Neural progenitor cell (in vitro differentiated cells): Measurements from ENCODE around the gene MAP3K4.

Source experiments
- CTCF ChIP-seq: fragments of 200-600 bp; sonication (generic); IDR thresholded peaks from 2 replicates; pipeline ENCODE4 v1.5.1; 2017; ENCODE audit warnings: antibody characterized with exemption, mild to moderate bottlenecking
- EZH2 ChIP-seq: fragments of 200-600 bp; sonication (generic); IDR thresholded peaks from 2 replicates; pipeline ENCODE4 v1.6.1; 2017; ENCODE audit warnings: antibody characterized with exemption, mild to moderate bottlenecking, moderate library complexity

- no peak for TF ChIP-seq CTCF
- TF ChIP-seq EZH2, result no peak
Observed at GRCh38 chr6:160975162-160975561, 16.4 kb upstream of the MAP3K4 start.
